CD4-positive, alpha-beta memory T cell (primary cell): ENCODE measurements around the gene PLPP4. TPM values are rescaled to one million over a fixed set of nuclear protein-coding genes. Genes with fewer than 3 reads are reported as not detected.

Experiments
- CTCF ChIA-PET: fragments of 350-600 bp; sonication (Branson Sonifier 250); formaldehyde crosslinking; loops from one replicate; lab custom pipeline; 2021; ENCODE audit warnings: inconsistent platforms; ENCODE audit not compliant: partially characterized antibody; lab: Charles Lee
- POLR2A ChIA-PET: fragments of 350-600 bp; sonication (Branson Sonifier 250); formaldehyde crosslinking; loops from one replicate; lab custom pipeline; 2021; ENCODE audit not compliant: partially characterized antibody; lab: Charles Lee
- DNase-seq, 5 donors: peaks; one replicate each; pipeline versions ENCODE4 v3.0.0 to v3.0.0-alpha.2; 2020 to 2022; ENCODE audit warnings: mixed read lengths in 1 of 5
- H3K27ac ChIP-seq: one replicate; pipeline ENCODE4 v1.7.0; 2013; ENCODE audit warnings: low read depth, low read length
- H3K27me3 ChIP-seq: 2 replicates; pipeline ENCODE4 v1.7.0; 2013; ENCODE audit warnings: mild to moderate bottlenecking, low read length, moderate library complexity; ENCODE audit not compliant: insufficient read depth
- H3K36me3 ChIP-seq: 2 replicates; pipeline ENCODE4 v1.7.0; 2013; ENCODE audit warnings: mild to moderate bottlenecking, low read length, moderate library complexity; ENCODE audit not compliant: insufficient read depth
- H3K4me1 ChIP-seq: 2 replicates; pipeline ENCODE4 v1.7.0; 2013; ENCODE audit warnings: mild to moderate bottlenecking, low read length, moderate library complexity; ENCODE audit not compliant: insufficient read depth
- H3K4me3 ChIP-seq, 2 donors: one replicate each; pipeline ENCODE4 v1.7.0; 2013; ENCODE audit warnings: low read length in 2 of 2, mild to moderate bottlenecking in 1 of 2
- H3K9me3 ChIP-seq, 2 donors: one replicate each; pipeline ENCODE4 v1.7.0; 2013; ENCODE audit warnings: low read length in 2 of 2, control low read depth in 1 of 2; ENCODE audit not compliant: control insufficient read depth in 1 of 2
- H3K27ac Mint-ChIP-seq, 7 donors: one replicate each; pipeline ENCODE4 v1.8.0; 2020 to 2021; ENCODE audit warnings: mixed read lengths in 7 of 7, mild to moderate bottlenecking in 6 of 7, inconsistent platforms in 3 of 7, moderate library complexity in 3 of 7
- H3K27me3 Mint-ChIP-seq, 2 donors: one replicate each; pipeline ENCODE4 v1.8.0; 2020 to 2021; ENCODE audit warnings: mixed read lengths in 2 of 2
- H3K36me3 Mint-ChIP-seq, 2 donors: one replicate each; pipeline ENCODE4 v1.8.0; 2020 to 2021; ENCODE audit warnings: mixed read lengths in 2 of 2, inconsistent platforms in 1 of 2, mild to moderate bottlenecking in 1 of 2
- H3K4me1 Mint-ChIP-seq, 4 donors: one replicate each; pipeline ENCODE4 v1.8.0; 2020 to 2021; ENCODE audit warnings: mixed read lengths in 4 of 4, mild to moderate bottlenecking in 1 of 4
- H3K4me3 Mint-ChIP-seq, 8 donors: one replicate each; pipeline ENCODE4 v1.8.0; 2020 to 2021; ENCODE audit warnings: mixed read lengths in 8 of 8, mild to moderate bottlenecking in 7 of 8, moderate library complexity in 6 of 8, inconsistent platforms in 3 of 8
- H3K9me3 Mint-ChIP-seq, 8 donors: one replicate each; pipeline ENCODE4 v1.8.0; 2020 to 2021; ENCODE audit warnings: mixed read lengths in 8 of 8, mild to moderate bottlenecking in 5 of 8, inconsistent platforms in 3 of 8, moderate library complexity in 1 of 8
- intact Hi-C: fragments of 100-400 bp; cut with micrococcal nuclease; formaldehyde crosslinking; loops from one replicate; pipeline ENCODE4 v1.15.1; 2023
- polyA plus RNA-seq, 2 donors: library from polyadenylated mRNA; unstranded; fragments of 300-500 nt; fragmentation: Illumina TruSeq; gene quantifications; one replicate each; pipeline ENCODE4 v1.2.3, GENCODE V29; 2021
- total RNA-seq, 2 experiments: library from RNA; stranded (reverse); gene quantifications; one replicate each; pipeline ENCODE4 v1.2.3, GENCODE V29; 2021

Gene PLPP4
- total and polyA plus RNA-seq, 4 experiments from 2014 or later, result not detected

DNA sequence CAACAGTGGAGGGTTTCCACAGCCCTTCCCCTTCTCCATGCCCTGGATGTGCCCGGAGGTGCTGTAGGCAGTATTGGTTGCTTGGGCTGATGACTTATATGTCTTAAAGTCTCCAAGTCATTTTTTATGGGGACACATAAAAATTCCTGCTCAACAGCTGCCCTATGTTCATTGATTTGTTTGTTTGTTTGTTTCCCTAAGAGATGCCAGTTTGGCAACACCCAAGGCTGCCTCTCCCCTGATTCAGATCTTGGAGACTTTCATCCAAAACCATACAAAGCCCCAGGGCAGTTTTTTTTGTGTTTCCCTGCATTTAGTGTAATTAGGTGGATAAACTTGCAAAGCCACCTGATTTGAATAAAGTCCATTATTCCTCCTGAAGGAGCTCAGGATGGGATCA lies 115.3 kb downstream of the PLPP4 start:
- no peaks in the 10 kb centered on the region for H3K36me3 Mint-ChIP-seq
- ChIA-PET POLR2A (no interaction called here), CTCF (no interaction called here)
- no peaks in the 10 kb centered on the region for H3K4me1 Mint-ChIP-seq
- H3K27me3 Mint-ChIP-seq, result peaks cover 3 to 4% of the 10 kb centered on the region in 2 donors
- Histone ChIP-seq H3K27me3 (no peaks in the 10 kb centered on the region), H3K9me3 (no peaks in the 10 kb centered on the region), H3K4me3 (no peak overlapping the region), H3K4me1 (no peaks in the 10 kb centered on the region), H3K36me3 (no peaks in the 10 kb centered on the region), H3K27ac (no peak overlapping the region)
- DNase-seq, result no peak
- no peak overlapping the region for H3K4me3 Mint-ChIP-seq
- intact Hi-C loops, result no loop called here
- peaks cover 0 to 3% (median 0%) of the 10 kb centered on the region in 8 donors for H3K9me3 Mint-ChIP-seq
- H3K27ac Mint-ChIP-seq, result no peak overlapping the region

DNA sequence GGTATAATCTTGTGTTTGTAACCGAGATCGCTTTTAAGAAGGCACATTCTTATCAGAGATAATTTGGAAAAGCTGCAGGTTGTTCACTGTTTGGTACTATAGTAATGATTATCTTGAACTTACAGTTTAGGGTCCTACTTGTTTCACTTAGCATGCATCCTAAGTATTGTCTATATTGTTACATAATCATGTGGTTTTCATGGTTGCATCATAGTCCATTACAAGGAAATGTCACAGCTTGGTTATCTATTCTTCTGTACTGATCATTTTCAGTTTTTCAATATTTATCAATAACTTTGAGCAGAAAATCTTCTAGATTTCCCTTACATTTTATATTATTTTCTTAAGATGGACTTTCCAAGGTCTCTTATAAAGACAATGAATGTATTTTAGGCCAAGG lies 116.3 kb downstream of the PLPP4 start:
- H3K27me3 Mint-ChIP-seq, result peaks cover 3 to 5% of the 10 kb centered on the region in 2 donors
- no peak overlapping the region for H3K4me3 Mint-ChIP-seq
- Histone ChIP-seq H3K4me3 (no peak overlapping the region), H3K27ac (no peak overlapping the region), H3K36me3 (no peaks in the 10 kb centered on the region), H3K27me3 (no peaks in the 10 kb centered on the region), H3K9me3 (no peaks in the 10 kb centered on the region), H3K4me1 (no peaks in the 10 kb centered on the region)
- intact Hi-C loops, result no loop called here
- H3K27ac Mint-ChIP-seq, result no peak overlapping the region
- POLR2A ChIA-PET, result no interaction called here
- H3K9me3 Mint-ChIP-seq, result peaks cover 0 to 3% (median under 1%) of the 10 kb centered on the region in 8 donors
- CTCF ChIA-PET, result no interaction called here
- H3K4me1 Mint-ChIP-seq, result no peaks in the 10 kb centered on the region
- H3K36me3 Mint-ChIP-seq, result no peaks in the 10 kb centered on the region
- DNase-seq, result no peak

DNA sequence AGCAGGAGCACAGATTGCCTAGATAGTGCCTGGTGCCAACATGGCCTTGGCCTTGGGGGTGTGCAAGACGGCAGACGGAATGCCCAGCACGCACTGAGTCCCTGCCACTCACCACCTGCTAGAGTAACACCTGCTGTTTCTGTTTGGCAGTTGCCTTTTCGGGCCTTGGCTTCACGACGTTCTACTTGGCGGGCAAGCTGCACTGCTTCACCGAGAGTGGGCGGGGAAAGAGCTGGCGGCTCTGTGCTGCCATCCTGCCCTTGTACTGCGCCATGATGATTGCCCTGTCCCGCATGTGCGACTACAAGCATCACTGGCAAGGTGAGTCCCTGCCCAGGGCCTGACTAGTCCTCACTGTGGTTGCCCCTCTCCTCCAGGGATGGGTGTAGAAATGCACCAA lies 118.0 kb downstream of the PLPP4 start:
- Histone ChIP-seq H3K27ac (no peak overlapping the region), H3K4me3 (no peak overlapping the region), H3K36me3 (no peaks in the 10 kb centered on the region), H3K9me3 (no peaks in the 10 kb centered on the region), H3K4me1 (no peaks in the 10 kb centered on the region), H3K27me3 (no peaks in the 10 kb centered on the region)
- ChIA-PET POLR2A (no interaction called here), CTCF (no interaction called here)
- no peak for DNase-seq
- Mint-ChIP-seq H3K4me1 (no peaks in the 10 kb centered on the region), H3K4me3 (no peak overlapping the region), H3K27ac (no peak overlapping the region), H3K27me3 (peaks cover 2 to 3% of the 10 kb centered on the region in 2 donors), H3K36me3 (no peaks in the 10 kb centered on the region), H3K9me3 (peaks cover 0 to 4% (median under 1%) of the 10 kb centered on the region in 8 donors)
- intact Hi-C loops, result no loop called here

DNA sequence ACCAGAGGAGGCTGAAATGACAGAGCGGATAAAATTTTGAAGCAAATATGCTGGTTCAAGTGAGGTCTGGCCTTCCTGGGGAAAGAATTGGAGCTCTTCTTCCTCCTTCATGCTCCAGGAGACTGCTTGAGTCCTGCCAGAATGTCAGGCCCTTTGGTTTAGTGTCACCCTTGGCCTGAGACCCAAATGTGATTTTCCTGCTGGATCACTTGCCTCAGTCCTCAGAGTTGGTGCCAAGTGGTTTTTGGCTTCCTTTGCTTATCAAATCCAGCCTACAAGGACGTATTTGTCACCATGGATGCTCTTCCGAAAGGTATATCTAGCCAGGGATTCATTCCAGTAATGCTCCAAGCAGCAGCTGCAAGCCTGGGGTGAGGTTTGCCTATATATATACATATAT lies 118.4 kb downstream of the PLPP4 start:
- intact Hi-C loops, result no loop called here
- Mint-ChIP-seq H3K4me3 (no peak overlapping the region), H3K27ac (no peak overlapping the region)

DNA sequence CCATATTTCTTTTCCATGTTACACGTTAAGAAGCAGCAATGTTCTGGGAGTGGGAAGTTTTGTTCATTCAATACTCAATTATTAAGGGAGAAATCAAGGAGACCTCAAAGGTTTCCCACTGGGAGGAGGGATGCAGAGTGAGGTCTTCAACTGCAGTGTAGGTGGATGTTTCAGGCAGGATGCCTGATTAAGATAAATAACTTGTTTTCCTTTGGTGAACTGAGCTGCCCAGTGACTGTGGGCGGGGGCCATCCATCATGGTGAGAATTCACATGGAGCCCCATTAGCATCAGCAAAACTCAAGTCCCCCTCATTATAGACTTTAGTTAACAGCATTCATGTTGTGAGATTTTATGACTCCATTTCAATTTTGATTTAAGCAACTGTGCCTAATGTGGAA lies 121.1 kb downstream of the PLPP4 start:
- H3K27ac ChIP-seq, result no peak overlapping the region
- H3K4me1 Mint-ChIP-seq, result no peaks in the 10 kb centered on the region
- peaks cover 0 to 2% of the 10 kb centered on the region in 2 donors for H3K27me3 Mint-ChIP-seq
- H3K4me1 ChIP-seq, result no peaks in the 10 kb centered on the region
- H3K9me3 ChIP-seq, result no peaks in the 10 kb centered on the region
- no peak for DNase-seq
- no peaks in the 10 kb centered on the region for H3K36me3 Mint-ChIP-seq
- no peak overlapping the region for H3K27ac Mint-ChIP-seq
- CTCF ChIA-PET, result no interaction called here
- H3K9me3 Mint-ChIP-seq, result peaks cover 0 to 4% (median under 1%) of the 10 kb centered on the region in 8 donors
- H3K4me3 Mint-ChIP-seq, result no peak overlapping the region
- intact Hi-C loops, result no loop called here
- H3K36me3 ChIP-seq, result no peaks in the 10 kb centered on the region
- POLR2A ChIA-PET, result no interaction called here
- H3K4me3 ChIP-seq, result no peak overlapping the region
- H3K27me3 ChIP-seq, result no peaks in the 10 kb centered on the region

More for the DNA sequence above, 118.4 kb downstream of the PLPP4 start:
- no peak overlapping the region for H3K27ac ChIP-seq
- H3K27me3 Mint-ChIP-seq, result peaks cover 2 to 3% of the 10 kb centered on the region in 2 donors
- DNase-seq, result no peak
- H3K4me3 ChIP-seq, result no peak overlapping the region
- H3K4me1 Mint-ChIP-seq, result no peaks in the 10 kb centered on the region
- ChIA-PET POLR2A (no interaction called here), CTCF (interaction anchor here (1.1 kb wide), 1 partner anchor 90 kb away, joined by 4 read pairs; no protein-coding TSS in a partner anchor)
- H3K36me3 Mint-ChIP-seq, result no peaks in the 10 kb centered on the region
- no peaks in the 10 kb centered on the region for H3K9me3 ChIP-seq
- H3K4me1 ChIP-seq, result no peaks in the 10 kb centered on the region
- H3K36me3 ChIP-seq, result no peaks in the 10 kb centered on the region
- no peaks in the 10 kb centered on the region for H3K27me3 ChIP-seq
- H3K9me3 Mint-ChIP-seq, result peaks cover 0 to 4% (median under 1%) of the 10 kb centered on the region in 8 donors

DNA sequence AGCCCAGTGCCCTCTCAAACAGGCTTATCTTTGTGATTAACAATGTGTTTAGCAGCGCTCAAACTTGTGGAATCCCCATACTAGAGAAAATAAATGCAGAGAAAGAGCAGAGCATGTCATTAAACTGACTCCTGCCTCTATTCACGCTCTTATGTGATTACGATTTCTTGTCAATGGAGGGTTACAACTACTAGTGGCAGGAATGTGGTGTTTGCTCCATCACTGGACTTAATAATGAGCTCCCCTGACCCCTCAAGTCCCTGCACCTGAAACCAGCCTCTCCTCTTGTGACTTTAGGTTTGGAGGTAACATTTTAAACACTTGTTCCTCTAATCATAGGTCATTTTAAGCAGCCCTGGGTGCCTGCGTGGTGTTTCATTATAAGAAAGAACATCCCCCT lies 121.9 kb downstream of the PLPP4 start:
- no peak overlapping the region for H3K27ac Mint-ChIP-seq
- Histone ChIP-seq H3K4me3 (no peak overlapping the region), H3K27me3 (no peaks in the 10 kb centered on the region), H3K27ac (no peak overlapping the region), H3K36me3 (no peaks in the 10 kb centered on the region), H3K9me3 (no peaks in the 10 kb centered on the region), H3K4me1 (no peaks in the 10 kb centered on the region)
- intact Hi-C loops, result no loop called here
- no peaks in the 10 kb centered on the region for H3K36me3 Mint-ChIP-seq
- H3K9me3 Mint-ChIP-seq, result peaks cover 0 to 4% (median under 1%) of the 10 kb centered on the region in 8 donors
- no peaks in the 10 kb centered on the region for H3K4me1 Mint-ChIP-seq
- H3K4me3 Mint-ChIP-seq, result no peak overlapping the region
- DNase-seq, result no peak
- CTCF ChIA-PET, result no interaction called here
- peaks cover 0 to 2% of the 10 kb centered on the region in 2 donors for H3K27me3 Mint-ChIP-seq
- POLR2A ChIA-PET, result no interaction called here

DNA sequence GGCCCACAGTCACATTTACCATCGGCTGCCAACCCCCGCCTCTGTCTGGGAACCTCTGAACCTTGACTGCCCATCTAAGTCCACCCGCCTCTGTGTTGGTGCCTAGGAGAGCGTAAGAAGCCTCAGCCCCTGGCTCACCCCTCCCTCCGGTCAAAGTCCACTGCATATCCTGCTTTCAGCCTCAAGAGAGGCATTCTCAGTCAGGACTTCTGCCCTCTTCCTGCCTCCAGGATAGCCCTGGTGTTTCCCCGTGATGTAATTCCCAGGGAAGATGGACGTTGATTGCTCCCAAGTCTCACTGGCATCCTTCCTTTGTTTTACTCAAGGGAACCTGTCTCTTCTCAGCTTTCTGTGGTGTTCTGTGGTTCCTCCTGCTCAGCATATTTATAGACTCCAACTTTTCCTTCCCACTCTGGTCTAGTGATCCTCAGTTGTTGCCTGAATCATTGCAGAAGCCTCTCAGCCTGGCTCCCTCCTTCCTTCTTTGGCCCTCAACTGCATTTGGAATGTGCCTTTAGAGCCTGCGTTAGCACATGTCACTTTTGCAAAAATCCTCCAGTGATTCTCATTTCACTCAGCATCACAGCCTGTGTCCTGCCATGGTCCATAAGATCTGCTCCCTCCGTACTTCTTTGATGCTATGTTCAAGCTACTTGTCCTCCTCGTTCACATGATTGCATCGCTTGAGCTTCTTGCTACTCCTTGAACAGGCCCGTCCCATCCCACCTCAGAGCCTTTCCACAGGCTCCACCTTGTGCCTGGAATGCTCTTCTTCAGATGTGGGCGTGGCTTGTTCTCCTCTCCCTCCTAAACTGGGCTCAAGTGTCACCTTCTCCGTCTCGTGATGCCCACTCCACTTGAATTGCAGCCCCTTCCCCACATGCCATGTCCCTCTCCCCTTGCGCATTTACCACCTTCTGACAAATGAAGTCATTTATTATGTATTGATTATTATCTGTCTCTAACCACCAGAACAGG lies 124.2 kb downstream of the PLPP4 start:
- POLR2A ChIA-PET, result no interaction called here
- H3K27ac Mint-ChIP-seq, result no peak overlapping the region
- intact Hi-C loops, result no loop called here
- DNase-seq, result no peak
- H3K4me3 ChIP-seq, result no peak overlapping the region
- CTCF ChIA-PET, result no interaction called here
- H3K27me3 Mint-ChIP-seq, result peaks cover 1 to 2% of the 10 kb centered on the region in 2 donors
- no peaks in the 10 kb centered on the region for H3K4me1 Mint-ChIP-seq
- no peaks in the 10 kb centered on the region for H3K9me3 ChIP-seq
- H3K4me3 Mint-ChIP-seq, result no peak overlapping the region
- H3K9me3 Mint-ChIP-seq, result peaks cover 0 to 5% (median 0%) of the 10 kb centered on the region in 8 donors
- no peaks in the 10 kb centered on the region for H3K36me3 Mint-ChIP-seq
- H3K27ac ChIP-seq, result no peak overlapping the region
- H3K27me3 ChIP-seq, result no peaks in the 10 kb centered on the region
- H3K36me3 ChIP-seq, result no peaks in the 10 kb centered on the region
- no peaks in the 10 kb centered on the region for H3K4me1 ChIP-seq
